HepG2 (cell line): ENCODE results near the gene CLDN18.

Source experiments
- DPF2 ChIP-seq: sonication (generic); formaldehyde crosslinking; IDR thresholded peaks from 2 replicates; pipeline ENCODE4 v1.4.0; 2020; ENCODE audit warnings: mild to moderate bottlenecking, low read depth, missing genetic modification reagents, borderline replicate concordance
- EP300 ChIP-seq, 3 experiments: sonication (generic) in 1 of 3; formaldehyde crosslinking in 1 of 3; IDR thresholded peaks; 2 replicates each; pipeline versions ENCODE4 v1.5.1 to v1.6.1; 2011 to 2020; ENCODE audit warnings: low read depth in 2 of 3, low read length in 2 of 3, borderline replicate concordance in 1 of 3, improper control_type of control experiment in 1 of 3, mild to moderate bottlenecking in 1 of 3, missing genetic modification reagents in 1 of 3, moderate library complexity in 1 of 3
- EZH2 ChIP-seq: conservative IDR thresholded peaks from 2 replicates; pipeline ENCODE4 v1.6.1; 2012; ENCODE audit warnings: mild to moderate bottlenecking, low read depth, low read length, moderate library complexity
- KAT8 ChIP-seq: IDR thresholded peaks from 2 replicates; pipeline ENCODE4 v1.6.1; 2016; ENCODE audit warnings: missing genetic modification reagents, missing compliant biosample characterization
- ZBTB43 ChIP-seq: sonication (generic); formaldehyde crosslinking; conservative IDR thresholded peaks from 2 replicates; pipeline ENCODE4 v1.4.0; 2020; ENCODE audit warnings: missing genetic modification reagents
- ZNF251 ChIP-seq: sonication (generic); formaldehyde crosslinking; IDR thresholded peaks from 2 replicates; pipeline ENCODE4 v1.9.0; 2021; ENCODE audit warnings: mild to moderate bottlenecking, missing genetic modification reagents

DNA sequence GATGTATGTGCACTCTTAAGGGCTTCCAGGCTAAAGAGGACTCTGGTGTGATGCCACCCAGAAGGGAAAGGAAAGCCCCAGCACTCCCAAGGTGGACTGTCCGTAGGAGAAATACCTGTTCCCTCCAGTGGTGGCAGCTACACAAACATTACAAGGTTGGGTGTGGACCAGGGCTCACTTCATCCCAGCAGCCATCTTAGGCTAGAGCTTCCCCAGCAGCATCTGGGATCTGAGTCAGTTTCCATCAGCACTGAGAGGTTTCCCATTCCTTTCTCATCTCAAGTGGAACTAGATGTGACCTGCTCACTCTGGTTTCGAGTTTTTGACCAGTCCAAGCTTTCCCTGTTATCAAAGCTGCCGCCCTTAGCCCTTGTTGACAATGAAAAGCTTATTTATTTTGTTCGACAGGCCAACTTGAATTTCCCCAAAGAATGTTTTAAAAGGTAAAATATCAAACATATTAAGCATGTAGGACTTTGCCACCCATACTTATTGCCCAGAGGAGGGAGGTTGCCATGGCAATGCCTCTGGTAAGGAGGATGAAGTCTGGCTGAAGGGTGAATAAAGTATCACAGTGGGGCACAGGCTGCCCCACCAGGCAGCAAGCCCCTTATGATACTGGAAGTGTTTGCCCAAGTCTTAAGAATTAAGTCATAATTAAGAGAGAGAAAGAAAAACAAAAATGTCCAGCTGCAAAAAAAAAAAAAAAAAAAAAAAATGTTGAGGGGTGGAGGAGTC is 28.9 kb downstream of the CLDN18 start:
- TF ChIP-seq EP300 (IDR thresholded peaks at IDR 0.05; ENCODE audit: low read depth in 2 of 2, low read length in 2 of 2) (no peak), EP300 (CRISPR knock-in tag; IDR thresholded peaks at IDR 0.05; ENCODE audit: borderline replicate concordance) (no peak), ZBTB43 (CRISPR knock-in tag) (no peak), KAT8 (CRISPR knock-in tag) (no peak), ZNF251 (no peak), DPF2 (CRISPR knock-in tag) (no peak), EZH2 (no peak)
